ENCODE measurements around the gene GAD2.

DNA sequence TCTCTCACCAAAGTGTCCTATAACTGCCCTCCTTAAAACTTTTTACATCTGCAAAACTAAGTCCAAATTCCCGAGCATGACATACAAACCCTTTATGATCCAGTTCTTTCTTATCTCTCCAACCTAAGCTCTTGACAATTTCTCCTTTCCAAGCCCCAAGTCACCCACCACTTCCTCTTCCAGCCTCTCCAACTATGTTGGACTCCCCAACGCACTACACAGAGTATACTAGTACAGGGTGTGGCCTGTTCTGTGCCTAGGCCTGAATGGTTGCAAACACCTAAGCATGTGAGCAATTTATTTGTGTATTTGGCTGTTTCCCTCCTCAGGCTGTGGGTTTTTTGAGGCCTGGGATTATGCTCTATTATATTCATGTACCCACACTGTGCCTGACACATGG lies 120.4 kb downstream of the GAD2 start:
- no peak for TF ChIP-seq POLR2AphosphoS5 (IDR thresholded peaks at IDR 0.05; ENCODE audit: insufficient read depth in 1 of 2, low read depth in 1 of 2)
- TF ChIP-seq, protein P1, sequence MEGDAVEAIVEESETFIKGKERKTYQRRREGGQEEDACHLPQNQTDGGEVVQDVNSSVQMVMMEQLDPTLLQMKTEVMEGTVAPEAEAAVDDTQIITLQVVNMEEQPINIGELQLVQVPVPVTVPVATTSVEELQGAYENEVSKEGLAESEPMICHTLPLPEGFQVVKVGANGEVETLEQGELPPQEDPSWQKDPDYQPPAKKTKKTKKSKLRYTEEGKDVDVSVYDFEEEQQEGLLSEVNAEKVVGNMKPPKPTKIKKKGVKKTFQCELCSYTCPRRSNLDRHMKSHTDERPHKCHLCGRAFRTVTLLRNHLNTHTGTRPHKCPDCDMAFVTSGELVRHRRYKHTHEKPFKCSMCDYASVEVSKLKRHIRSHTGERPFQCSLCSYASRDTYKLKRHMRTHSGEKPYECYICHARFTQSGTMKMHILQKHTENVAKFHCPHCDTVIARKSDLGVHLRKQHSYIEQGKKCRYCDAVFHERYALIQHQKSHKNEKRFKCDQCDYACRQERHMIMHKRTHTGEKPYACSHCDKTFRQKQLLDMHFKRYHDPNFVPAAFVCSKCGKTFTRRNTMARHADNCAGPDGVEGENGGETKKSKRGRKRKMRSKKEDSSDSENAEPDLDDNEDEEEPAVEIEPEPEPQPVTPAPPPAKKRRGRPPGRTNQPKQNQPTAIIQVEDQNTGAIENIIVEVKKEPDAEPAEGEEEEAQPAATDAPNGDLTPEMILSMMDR (IDR thresholded peaks at IDR 0.05): no peak
- no peak for TF ChIP-seq POLR2A (IDR thresholded peaks at IDR 0.05)
